Neural cell (in vitro differentiated cells): ENCODE measurements around the gene RRM1. TPM values are rescaled to one million over a fixed set of nuclear protein-coding genes. Genes with fewer than 3 reads are reported as not detected.

ENCODE experiments used
- H2AFZ ChIP-seq: fragments of 200-600, 300-800 bp; sonication (generic), shearing (Covaris generic); 2 replicates; pipeline ENCODE4 v1.6.0; 2014; ENCODE audit warnings: low read depth, mild to moderate bottlenecking, antibody characterized with exemption, low read length, moderate library complexity
- H3F3A ChIP-seq: fragments of 200-600 bp; shearing (Covaris generic); 2 replicates; pipeline ENCODE4 v1.6.1; 2016; ENCODE audit warnings: mild to moderate bottlenecking, moderate library complexity, mixed read lengths, antibody characterized with exemption, low read length; ENCODE audit not compliant: insufficient read depth, poor library complexity, severe bottlenecking
- H3K27ac ChIP-seq: fragments of 200-600, 300-800 bp; sonication (generic), shearing (Covaris generic); 2 replicates; pipeline ENCODE4 v1.5.1; 2014; ENCODE audit warnings: mild to moderate bottlenecking, low read length, moderate library complexity
- H3K27me3 ChIP-seq: fragments of 300-800, 200-600 bp; sonication (generic), shearing (Covaris generic); 2 replicates; pipeline ENCODE4 v1.6.0; 2014; ENCODE audit warnings: mild to moderate bottlenecking, low read depth, low read length, moderate library complexity; ENCODE audit not compliant: insufficient read depth
- H3K36me3 ChIP-seq: fragments of 300-800, 200-600 bp; sonication (generic), shearing (Covaris generic); 2 replicates; pipeline ENCODE4 v1.5.1; 2014; ENCODE audit warnings: mild to moderate bottlenecking, antibody characterized with exemption, low read length, moderate library complexity; ENCODE audit not compliant: insufficient read depth
- H3K4me2 ChIP-seq: fragments of 300-800, 200-600 bp; sonication (generic), shearing (Covaris generic); 2 replicates; pipeline ENCODE4 v1.6.0; 2014; ENCODE audit warnings: mild to moderate bottlenecking, low read length
- H3K4me3 ChIP-seq: fragments of 300-800, 200-600 bp; sonication (generic), shearing (Covaris generic); 2 replicates; pipeline ENCODE4 v1.5.1; 2014; ENCODE audit warnings: mild to moderate bottlenecking, low read length, moderate library complexity
- H3K79me2 ChIP-seq: fragments of 200-600 bp; shearing (Covaris generic); replicated peaks from 2 replicates; pipeline ENCODE4 v1.6.0; 2014; ENCODE audit warnings: mild to moderate bottlenecking, low read length, moderate library complexity; ENCODE audit not compliant: insufficient read depth
- H3K9ac ChIP-seq: fragments of 300-800, 200-600 bp; sonication (generic), shearing (Covaris generic); 2 replicates; pipeline ENCODE4 v1.6.1; 2016; ENCODE audit warnings: mild to moderate bottlenecking, low read length, mixed read lengths
- H3K9me2 ChIP-seq: fragments of 200-600 bp; shearing (Covaris generic); 2 replicates; pipeline ENCODE4 v1.6.1; 2016; ENCODE audit warnings: mild to moderate bottlenecking, low read length, mixed read lengths; ENCODE audit not compliant: insufficient read depth
- H3K9me3 ChIP-seq: fragments of 200-600, 300-800 bp; sonication (generic), shearing (Covaris generic); 2 replicates; pipeline ENCODE4 v1.6.1; 2016; ENCODE audit warnings: mild to moderate bottlenecking, mixed run types, low read length, moderate library complexity, mixed read lengths
- H4K20me1 ChIP-seq: fragments of 200-600 bp; shearing (Covaris generic); 2 replicates; pipeline ENCODE4 v1.6.1; 2016; ENCODE audit warnings: mild to moderate bottlenecking, mixed run types; ENCODE audit not compliant: insufficient read depth
- EP300 ChIP-seq: fragments of 450-650 bp; conservative IDR thresholded peaks from 2 replicates; pipeline ENCODE4 v1.6.1; 2014; ENCODE audit warnings: antibody characterized with exemption, mild to moderate bottlenecking, moderate library complexity; ENCODE audit not compliant: poor library complexity, severe bottlenecking
- EZH2 ChIP-seq: fragments of 200-600, 300-800 bp; shearing (Covaris generic), sonication (generic); IDR thresholded peaks from 2 replicates; pipeline ENCODE4 v1.6.1; 2014; ENCODE audit warnings: antibody characterized with exemption, low read length, borderline replicate concordance, mild to moderate bottlenecking; ENCODE audit not compliant: insufficient read depth, poor library complexity, severe bottlenecking
- MXI1 ChIP-seq: fragments of 450-650 bp; conservative IDR thresholded peaks from 2 replicates; pipeline ENCODE4 v1.6.1; 2014; ENCODE audit warnings: antibody characterized with exemption, mild to moderate bottlenecking; ENCODE audit not compliant: poor library complexity, severe bottlenecking
- POLR2AphosphoS5 ChIP-seq: IDR thresholded peaks from 2 replicates; pipeline ENCODE4 v1.6.1; 2012
- RAD21 ChIP-seq: fragments of 450-650 bp; conservative IDR thresholded peaks from 2 replicates; pipeline ENCODE4 v1.6.1; 2014; ENCODE audit warnings: antibody characterized with exemption, mild to moderate bottlenecking, moderate library complexity
- SMC3 ChIP-seq: fragments of 450-650 bp; conservative IDR thresholded peaks from 2 replicates; pipeline ENCODE4 v1.6.1; 2014; ENCODE audit warnings: antibody characterized with exemption, mild to moderate bottlenecking, moderate library complexity; ENCODE audit not compliant: poor library complexity
- TAF1 ChIP-seq: IDR thresholded peaks from 2 replicates; pipeline ENCODE4 v1.6.1; 2012; ENCODE audit warnings: low read depth
- polyA plus RNA-seq: library from polyadenylated mRNA; depleted of rRNA; stranded (reverse); fragments of >200 nt; gene quantifications from 2 replicates; pipeline ENCODE4 v1.2.3, GENCODE V29; 2014
- TF ChIP-seq, protein P1 (sequence below): fragments of 450-650 bp; IDR thresholded peaks from 2 replicates; pipeline ENCODE4 v1.5.1; 2014; ENCODE audit warnings: antibody characterized with exemption, mild to moderate bottlenecking, moderate library complexity; ENCODE audit not compliant: poor library complexity, severe bottlenecking
- TF ChIP-seq, protein P2 (sequence below): IDR thresholded peaks from 2 replicates; pipeline ENCODE4 v1.6.1; 2012; ENCODE audit warnings: borderline replicate concordance

Gene RRM1
- polyA plus RNA-seq, 1 donor from 2014 or later: 65.9 TPM

DNA sequence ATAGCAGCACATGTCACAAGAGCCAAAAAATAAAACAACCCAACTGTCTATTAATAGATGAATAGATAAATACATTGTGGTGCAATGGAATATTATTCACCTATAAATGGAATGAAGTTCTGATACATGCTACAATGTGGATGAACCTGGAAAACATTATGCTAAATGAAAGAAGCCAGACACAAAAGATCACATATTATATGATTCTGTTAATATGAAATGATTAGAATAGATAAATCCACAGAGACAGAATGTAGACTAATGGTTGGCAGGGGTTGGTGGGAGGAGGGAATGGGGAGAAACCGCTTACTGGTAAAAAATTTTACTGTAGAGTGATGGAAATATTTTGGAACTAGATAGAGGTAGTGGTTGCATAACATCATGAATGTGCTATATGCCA is 32.9 kb upstream of the RRM1 start:
- Histone ChIP-seq H3K79me2 (no peaks in the 10 kb centered on the region), H3K4me2 (no peak overlapping the region), H3K9me2 (no peaks in the 10 kb centered on the region), H3K4me3 (no peak overlapping the region), H3K9ac (no peak overlapping the region), H3K27ac (no peak overlapping the region), H2AFZ (no peak overlapping the region), H4K20me1 (no peaks in the 10 kb centered on the region), H3K27me3 (no peaks in the 10 kb centered on the region), H3K36me3 (no peaks in the 10 kb centered on the region), H3F3A (no peaks in the 10 kb centered on the region), H3K9me3 (no peaks in the 10 kb centered on the region)
- no peak for TF ChIP-seq RAD21
- TF ChIP-seq, protein P1, sequence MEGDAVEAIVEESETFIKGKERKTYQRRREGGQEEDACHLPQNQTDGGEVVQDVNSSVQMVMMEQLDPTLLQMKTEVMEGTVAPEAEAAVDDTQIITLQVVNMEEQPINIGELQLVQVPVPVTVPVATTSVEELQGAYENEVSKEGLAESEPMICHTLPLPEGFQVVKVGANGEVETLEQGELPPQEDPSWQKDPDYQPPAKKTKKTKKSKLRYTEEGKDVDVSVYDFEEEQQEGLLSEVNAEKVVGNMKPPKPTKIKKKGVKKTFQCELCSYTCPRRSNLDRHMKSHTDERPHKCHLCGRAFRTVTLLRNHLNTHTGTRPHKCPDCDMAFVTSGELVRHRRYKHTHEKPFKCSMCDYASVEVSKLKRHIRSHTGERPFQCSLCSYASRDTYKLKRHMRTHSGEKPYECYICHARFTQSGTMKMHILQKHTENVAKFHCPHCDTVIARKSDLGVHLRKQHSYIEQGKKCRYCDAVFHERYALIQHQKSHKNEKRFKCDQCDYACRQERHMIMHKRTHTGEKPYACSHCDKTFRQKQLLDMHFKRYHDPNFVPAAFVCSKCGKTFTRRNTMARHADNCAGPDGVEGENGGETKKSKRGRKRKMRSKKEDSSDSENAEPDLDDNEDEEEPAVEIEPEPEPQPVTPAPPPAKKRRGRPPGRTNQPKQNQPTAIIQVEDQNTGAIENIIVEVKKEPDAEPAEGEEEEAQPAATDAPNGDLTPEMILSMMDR: no peak
- TF ChIP-seq, protein P2, sequence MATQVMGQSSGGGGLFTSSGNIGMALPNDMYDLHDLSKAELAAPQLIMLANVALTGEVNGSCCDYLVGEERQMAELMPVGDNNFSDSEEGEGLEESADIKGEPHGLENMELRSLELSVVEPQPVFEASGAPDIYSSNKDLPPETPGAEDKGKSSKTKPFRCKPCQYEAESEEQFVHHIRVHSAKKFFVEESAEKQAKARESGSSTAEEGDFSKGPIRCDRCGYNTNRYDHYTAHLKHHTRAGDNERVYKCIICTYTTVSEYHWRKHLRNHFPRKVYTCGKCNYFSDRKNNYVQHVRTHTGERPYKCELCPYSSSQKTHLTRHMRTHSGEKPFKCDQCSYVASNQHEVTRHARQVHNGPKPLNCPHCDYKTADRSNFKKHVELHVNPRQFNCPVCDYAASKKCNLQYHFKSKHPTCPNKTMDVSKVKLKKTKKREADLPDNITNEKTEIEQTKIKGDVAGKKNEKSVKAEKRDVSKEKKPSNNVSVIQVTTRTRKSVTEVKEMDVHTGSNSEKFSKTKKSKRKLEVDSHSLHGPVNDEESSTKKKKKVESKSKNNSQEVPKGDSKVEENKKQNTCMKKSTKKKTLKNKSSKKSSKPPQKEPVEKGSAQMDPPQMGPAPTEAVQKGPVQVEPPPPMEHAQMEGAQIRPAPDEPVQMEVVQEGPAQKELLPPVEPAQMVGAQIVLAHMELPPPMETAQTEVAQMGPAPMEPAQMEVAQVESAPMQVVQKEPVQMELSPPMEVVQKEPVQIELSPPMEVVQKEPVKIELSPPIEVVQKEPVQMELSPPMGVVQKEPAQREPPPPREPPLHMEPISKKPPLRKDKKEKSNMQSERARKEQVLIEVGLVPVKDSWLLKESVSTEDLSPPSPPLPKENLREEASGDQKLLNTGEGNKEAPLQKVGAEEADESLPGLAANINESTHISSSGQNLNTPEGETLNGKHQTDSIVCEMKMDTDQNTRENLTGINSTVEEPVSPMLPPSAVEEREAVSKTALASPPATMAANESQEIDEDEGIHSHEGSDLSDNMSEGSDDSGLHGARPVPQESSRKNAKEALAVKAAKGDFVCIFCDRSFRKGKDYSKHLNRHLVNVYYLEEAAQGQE: no peak
- TF ChIP-seq POLR2AphosphoS5: no peak
- no peak for TF ChIP-seq EP300
- no peak for TF ChIP-seq MXI1
- TF ChIP-seq TAF1: no peak
- TF ChIP-seq EZH2: no peak

DNA sequence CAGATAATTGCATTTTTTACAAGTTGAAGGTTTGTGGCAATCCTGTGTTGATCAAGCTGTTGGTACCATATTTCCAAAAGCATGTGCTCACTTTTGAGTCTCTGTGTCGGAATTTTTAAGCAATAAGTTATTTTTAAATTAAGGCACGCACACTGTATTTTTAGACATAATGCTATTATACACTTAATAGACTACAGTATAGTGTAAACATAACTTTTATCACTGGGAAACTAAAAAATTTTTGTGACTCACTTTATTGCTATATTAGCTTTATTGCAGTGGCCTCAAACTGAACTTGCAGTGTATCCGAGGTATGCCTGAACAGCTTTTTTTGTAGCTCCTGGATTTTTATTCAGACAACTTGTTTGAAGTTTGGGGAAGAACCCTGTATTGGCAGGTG is 31.3 kb upstream of the RRM1 start:
- Histone ChIP-seq H3K27me3 (no peaks in the 10 kb centered on the region), H3K9me3 (no peaks in the 10 kb centered on the region), H3K79me2 (no peaks in the 10 kb centered on the region), H3K27ac (no peak overlapping the region), H3K9ac (no peak overlapping the region), H2AFZ (no peak overlapping the region), H3K4me2 (no peak overlapping the region), H3F3A (no peaks in the 10 kb centered on the region), H3K36me3 (no peaks in the 10 kb centered on the region), H3K4me3 (no peak overlapping the region), H4K20me1 (no peaks in the 10 kb centered on the region), H3K9me2 (no peaks in the 10 kb centered on the region)
- no peak for TF ChIP-seq EP300
- no peak for TF ChIP-seq EZH2
- TF ChIP-seq TAF1: no peak
- no peak for TF ChIP-seq RAD21
- no peak for TF ChIP-seq POLR2AphosphoS5
- no peak for TF ChIP-seq SMC3
- TF ChIP-seq, protein P2: no peak
- no peak for TF ChIP-seq MXI1
- TF ChIP-seq, protein P1: no peak
